GM12891 (cell line): ENCODE data around the gene UGDH.
A peak's percentile ranks its signal among the peaks of the same experiment; 100 is the strongest.
"Not testable (repeated sequence)": the region's sequence is repeated elsewhere in the genome, so short reads cannot be mapped to it uniquely, and the experiment has no call there.

Experiments used
- DNase-seq: peaks from one replicate; pipeline ENCODE4 v3.0.0; 2011; ENCODE audit warnings: low spot score; ENCODE audit not compliant: insufficient read length
- FAIRE-seq: peaks from 2 replicates; lab custom pipeline; 2011; peaks lifted over from hg19 to GRCh38; lab: Jason Lieb, UNC
- PAX5 ChIP-seq: IDR thresholded peaks from 2 replicates; pipeline ENCODE4 v1.6.1; 2011; ENCODE audit warnings: low read length, moderate library complexity, mild to moderate bottlenecking; ENCODE audit not compliant: insufficient read depth, severe bottlenecking
- POLR2A ChIP-seq: IDR thresholded peaks from 2 replicates; pipeline ENCODE4 v1.6.1; 2011; ENCODE audit warnings: low read depth, low read length, control low read depth
- POLR2AphosphoS5 ChIP-seq: IDR thresholded peaks from 2 replicates; pipeline ENCODE4 v1.6.1; 2011; ENCODE audit warnings: low read depth, low read length, control low read depth
- POU2F2 ChIP-seq: IDR thresholded peaks from 2 replicates; pipeline ENCODE4 v1.6.1; 2011; ENCODE audit warnings: low read depth, mild to moderate bottlenecking, control low read depth, low read length, moderate library complexity
- SPI1 ChIP-seq: IDR thresholded peaks from 2 replicates; pipeline ENCODE4 v1.6.1; 2011; ENCODE audit warnings: low read depth, low read length, control low read depth
- TAF1 ChIP-seq: IDR thresholded peaks from 2 replicates; pipeline ENCODE4 v1.6.1; 2011; ENCODE audit warnings: low read depth, low read length, control low read depth

Gene UGDH

DNA sequence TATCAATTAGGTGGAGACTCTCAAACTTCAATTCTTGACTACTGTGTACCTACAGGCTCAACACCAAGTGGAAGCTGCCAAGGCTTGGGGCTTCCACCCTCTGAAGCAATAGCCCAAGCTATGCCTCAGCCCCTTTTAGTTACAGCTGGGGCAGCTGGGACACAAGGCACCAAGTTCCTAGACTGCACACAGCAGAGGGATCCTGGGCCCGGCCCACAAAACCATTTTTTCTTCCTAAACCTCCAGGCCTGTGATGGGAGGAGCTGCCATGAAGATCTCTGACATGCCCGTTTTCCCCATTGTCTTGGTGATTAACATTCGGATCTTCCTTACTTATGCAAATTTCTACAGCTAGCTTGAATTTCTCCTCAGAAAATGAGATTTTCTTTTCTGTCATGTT lies 3.4 kb upstream of the UGDH start:
- FAIRE-seq, result no peak
- DNase-seq, result no peak
- TF ChIP-seq SPI1 (no peak), POU2F2 (no peak), POLR2A (no peak), POLR2AphosphoS5 (no peak), TAF1 (no peak), PAX5 (no peak)

GRCh38 chr4:39529534-39529933 lies 2.3 kb upstream of the UGDH start:
- no peak for TF ChIP-seq POU2F2
- TF ChIP-seq POLR2AphosphoS5, result no peak
- no peak for DNase-seq
- FAIRE-seq, result no peak

DNA sequence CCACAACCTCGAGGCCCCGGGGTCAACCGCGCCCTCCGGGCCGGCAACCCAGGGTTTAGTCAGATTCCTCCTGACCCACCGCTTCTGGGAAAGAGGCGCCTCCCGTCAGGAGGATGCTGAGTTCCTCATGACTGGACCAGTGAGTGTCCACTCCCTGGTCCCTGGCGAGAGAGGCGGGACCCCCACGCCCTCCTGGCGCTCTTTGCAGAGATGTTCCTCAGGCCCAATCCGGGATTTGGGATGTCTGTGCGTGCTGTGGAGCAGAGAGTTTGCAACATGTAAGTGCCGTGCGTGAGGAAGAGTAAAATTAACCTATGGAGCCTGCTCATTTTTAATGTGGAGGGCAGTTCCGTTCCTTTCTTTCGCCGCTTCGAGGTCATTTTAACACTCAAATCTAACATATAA lies 824 bp upstream of the UGDH start:
- no peak for FAIRE-seq
- no peak for DNase-seq
- TF ChIP-seq POLR2A (no peak; the same call in 1 of the 2 replicates), SPI1 (no peak), TAF1 (no peak), POU2F2 (no peak), POLR2AphosphoS5 (no peak)

DNA sequence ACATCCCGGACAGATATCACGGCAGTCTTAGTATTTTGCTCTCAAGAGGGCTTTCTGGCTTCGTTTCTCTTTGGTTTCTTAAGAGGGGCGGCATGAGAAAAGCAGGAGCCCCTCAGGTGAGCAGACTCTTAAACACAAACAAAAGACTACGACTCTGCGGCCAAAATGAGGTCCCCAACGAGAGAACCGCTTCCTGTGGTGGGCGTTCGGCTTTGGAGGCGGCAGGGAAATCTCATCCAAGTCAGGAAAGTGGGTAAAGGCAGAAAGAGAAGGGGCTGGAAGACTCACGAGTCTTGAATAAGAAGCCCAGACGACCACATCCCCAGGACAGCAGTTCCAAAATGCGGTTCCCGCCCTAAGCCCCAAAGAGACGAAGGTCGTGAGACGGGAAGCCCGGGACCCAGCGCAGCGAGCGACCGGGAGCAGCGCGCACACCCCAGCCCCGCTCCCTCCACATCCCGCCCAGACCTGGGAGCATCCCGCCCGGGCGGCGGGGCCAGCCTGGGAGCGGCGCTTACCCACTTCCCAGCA lies 409 bp downstream of the UGDH start:
- DNase-seq, result peak; percentile 18

GRCh38 chr4:39525822-39526690 lies 1.2 kb downstream of the UGDH start:
- DNase-seq, result no peak
- FAIRE-seq, result no peak
- TF ChIP-seq PAX5, result no peak
- no peak for TF ChIP-seq POLR2A
- no peak for TF ChIP-seq TAF1
- TF ChIP-seq POU2F2, result no peak
- TF ChIP-seq SPI1, result no peak
- TF ChIP-seq POLR2AphosphoS5, result no peak

More for the DNA sequence above, 409 bp downstream of the UGDH start:
- no peak for FAIRE-seq
- TF ChIP-seq TAF1 (no peak), POLR2A (no peak), POLR2AphosphoS5 (no peak), POU2F2 (no peak), SPI1 (no peak), PAX5 (no peak)

GRCh38 chr4:39524161-39524957 lies 2.9 kb downstream of the UGDH start:
- no peak for TF ChIP-seq POU2F2
- no peak for TF ChIP-seq TAF1
- FAIRE-seq (no peak), DNase-seq (no peak)

- TF ChIP-seq POLR2A (no peak), TAF1 (no peak), SPI1 (no peak), PAX5 (no peak), POLR2AphosphoS5 (no peak), POU2F2 (no peak)
- no peak for DNase-seq
- FAIRE-seq, result no peak
These were observed 5.2 kb downstream of the UGDH start for GRCh38 chr4:39522068-39522467.

- FAIRE-seq (no peak), DNase-seq (no peak)
These were observed 5.9 kb downstream of the UGDH start for GRCh38 chr4:39521253-39521919.

GRCh38 chr4:39518484-39518883 lies 8.8 kb downstream of the UGDH start:
- FAIRE-seq (no peak), DNase-seq (no peak)
- no peak for TF ChIP-seq SPI1
- no peak for TF ChIP-seq POU2F2
- no peak for TF ChIP-seq PAX5
- TF ChIP-seq POLR2A, result no peak
- no peak for TF ChIP-seq POLR2AphosphoS5
- no peak for TF ChIP-seq TAF1

More at GRCh38 chr4:39521253-39521919, 5.9 kb downstream of the UGDH start:
- TF ChIP-seq POU2F2 (no peak), TAF1 (no peak), POLR2AphosphoS5 (no peak), PAX5 (no peak), SPI1 (no peak), POLR2A (no peak)

DNA sequence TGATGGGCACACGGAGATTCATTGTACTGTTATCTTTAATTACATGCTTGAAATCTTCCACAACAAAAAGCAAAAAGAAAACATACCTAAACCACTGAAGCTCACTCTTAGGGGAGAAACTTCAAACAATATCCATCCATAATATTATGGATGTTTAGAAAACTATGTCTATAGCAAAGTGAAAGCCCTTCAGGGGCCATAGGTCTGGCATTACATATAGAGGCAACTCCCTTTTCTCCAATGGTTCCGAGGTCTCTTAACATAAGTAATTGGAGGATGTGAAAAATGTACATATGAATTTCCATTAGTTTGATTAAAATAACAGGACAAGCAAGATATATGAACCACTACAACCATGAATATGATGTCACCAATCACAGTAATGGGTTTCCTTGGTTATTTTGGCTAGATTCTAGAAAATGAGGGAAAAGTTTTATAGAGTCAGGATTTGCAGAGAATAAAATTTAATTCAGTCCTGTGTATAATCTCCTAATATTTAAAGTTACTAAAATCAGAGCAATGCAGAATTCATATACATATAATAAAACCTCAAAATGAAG lies 10.8 kb downstream of the UGDH start:
- no peak for DNase-seq
- no peak for TF ChIP-seq POLR2A
- TF ChIP-seq TAF1, result no peak
- TF ChIP-seq POLR2AphosphoS5, result no peak
- no peak for TF ChIP-seq POU2F2
- no peak for TF ChIP-seq SPI1
- no peak for TF ChIP-seq PAX5
- FAIRE-seq, result no peak

- not testable (repeated sequence) for DNase-seq, FAIRE-seq
These were observed 11.4 kb downstream of the UGDH start for GRCh38 chr4:39515669-39516401.
